Activated CD4-positive, alpha-beta T cell treated with anti-CD3 and anti-CD28 coated beads, Interleukin-2, amount 50 U/mL, for 16 hours (primary cell): ENCODE results near the gene CROCC2.

Experiments
- DNase-seq: peaks from one replicate; pipeline ENCODE4 v3.0.0-alpha.2; 2020

CROCC2 gene

DNA sequence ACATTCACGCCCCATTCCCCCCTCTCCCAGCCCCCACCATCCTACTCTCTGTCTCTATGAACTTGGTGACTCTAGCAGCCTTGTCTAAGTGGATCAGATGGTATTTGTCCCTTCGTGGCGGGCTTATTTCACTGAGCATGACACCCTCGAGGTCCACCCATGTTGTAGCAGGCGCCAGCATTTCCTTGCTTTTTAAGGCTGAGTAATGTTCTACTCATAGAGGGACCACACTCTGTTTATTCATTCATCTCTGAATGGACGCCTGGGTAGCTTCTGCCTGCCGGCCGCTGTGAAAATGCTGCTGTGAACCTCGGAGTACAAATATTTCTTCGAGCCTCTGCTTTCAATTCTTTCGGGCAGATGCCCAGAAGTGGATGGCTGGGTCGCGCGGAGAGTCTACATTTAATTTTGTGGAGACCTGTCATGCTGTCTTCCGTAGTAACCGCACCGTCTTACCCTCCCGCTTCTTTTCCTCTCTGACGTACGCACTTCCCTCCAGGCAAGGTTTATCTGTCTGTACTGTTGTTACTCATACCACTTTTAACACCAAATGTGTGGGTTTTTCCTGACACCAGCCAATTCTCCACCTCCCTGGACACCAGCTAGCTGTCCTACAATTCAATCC is 5.6 kb downstream of the CROCC2 start:
- no peak for DNase-seq

DNA sequence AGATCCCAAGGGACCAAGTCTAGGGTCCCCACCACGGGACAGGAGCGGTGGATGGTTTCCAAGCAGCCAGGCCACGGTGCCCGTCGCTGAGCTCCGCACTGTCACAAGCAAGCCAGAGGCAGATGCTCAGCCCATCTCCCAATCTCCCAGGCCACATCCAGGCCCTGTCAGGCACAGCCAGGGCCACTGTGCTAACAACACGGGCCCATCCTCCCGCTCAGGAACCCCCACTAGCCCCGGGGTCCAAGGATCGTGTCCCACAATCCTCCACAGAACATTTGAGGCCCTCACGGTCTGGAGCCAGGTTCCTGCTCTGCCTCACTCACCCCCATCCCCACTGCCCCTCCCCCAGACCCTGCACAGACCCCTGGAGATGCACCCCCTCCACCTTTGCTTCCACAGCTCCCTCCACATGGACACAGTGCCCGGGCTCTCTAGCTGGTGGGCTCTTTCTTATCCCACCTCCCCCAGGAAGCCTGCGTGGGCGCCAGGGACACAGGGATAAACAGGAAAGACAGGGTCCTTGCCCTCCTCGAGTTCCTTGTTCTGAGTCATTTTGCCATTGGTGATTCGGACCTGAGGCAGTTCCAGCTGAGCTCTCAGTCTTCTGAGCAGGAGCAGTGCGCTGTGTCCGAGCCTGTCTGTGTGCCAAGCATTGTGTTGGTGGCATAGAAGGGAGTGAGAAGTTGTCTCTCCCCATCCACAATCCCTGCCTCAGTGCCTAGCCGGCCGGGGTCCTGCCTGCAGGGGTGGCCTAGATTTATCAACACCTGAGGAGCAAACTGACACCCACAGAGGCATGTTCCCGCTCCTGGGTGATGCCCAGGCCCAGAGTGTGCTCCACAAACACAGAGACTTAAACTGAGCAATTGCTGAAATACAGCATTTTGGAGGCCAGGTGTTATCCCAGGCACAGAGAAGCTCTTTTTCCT is 7.0 kb downstream of the CROCC2 start:
- DNase-seq, result no peak

DNA sequence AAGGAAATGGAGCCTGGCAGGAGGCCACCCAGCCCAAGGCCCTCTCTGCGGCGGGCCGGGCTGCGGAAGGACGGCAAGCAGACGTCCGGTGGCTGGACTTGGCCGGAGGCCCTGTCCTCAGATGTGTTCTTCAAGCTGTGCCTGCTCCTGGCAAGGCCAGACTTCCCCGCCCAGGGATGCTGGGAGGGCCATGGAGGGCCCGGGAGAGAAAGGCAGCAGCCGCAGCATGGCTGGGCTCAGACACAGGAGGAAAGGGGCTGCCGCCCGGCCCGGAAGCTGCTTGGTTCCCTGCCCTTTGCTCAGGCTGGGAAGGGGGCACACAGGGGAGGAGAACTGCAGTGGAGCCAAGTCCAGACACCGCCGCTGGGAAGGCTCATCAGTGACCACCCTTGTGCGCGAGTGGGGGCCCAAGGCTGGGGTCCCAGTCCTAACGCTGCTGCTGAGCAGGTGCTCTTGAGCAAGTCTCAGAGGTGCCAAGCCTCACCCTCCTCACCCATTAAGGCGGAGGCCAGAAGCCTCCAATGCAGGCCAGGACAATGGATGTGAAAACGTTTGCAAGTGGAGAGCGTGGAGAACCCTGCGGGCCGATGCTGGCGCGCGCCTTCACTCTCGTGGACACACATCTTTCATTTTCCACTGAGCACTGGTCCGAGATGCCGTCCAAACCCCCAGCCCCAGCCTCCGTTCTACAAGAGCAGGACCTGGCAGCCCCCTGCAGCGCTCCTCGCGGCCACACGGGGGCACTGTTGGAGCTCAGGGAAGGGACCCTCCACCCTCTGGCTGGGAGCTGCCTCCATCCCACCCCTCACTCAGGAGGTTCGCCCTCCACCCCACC is 7.9 kb downstream of the CROCC2 start:
- peak; percentile 54 for DNase-seq

DNA sequence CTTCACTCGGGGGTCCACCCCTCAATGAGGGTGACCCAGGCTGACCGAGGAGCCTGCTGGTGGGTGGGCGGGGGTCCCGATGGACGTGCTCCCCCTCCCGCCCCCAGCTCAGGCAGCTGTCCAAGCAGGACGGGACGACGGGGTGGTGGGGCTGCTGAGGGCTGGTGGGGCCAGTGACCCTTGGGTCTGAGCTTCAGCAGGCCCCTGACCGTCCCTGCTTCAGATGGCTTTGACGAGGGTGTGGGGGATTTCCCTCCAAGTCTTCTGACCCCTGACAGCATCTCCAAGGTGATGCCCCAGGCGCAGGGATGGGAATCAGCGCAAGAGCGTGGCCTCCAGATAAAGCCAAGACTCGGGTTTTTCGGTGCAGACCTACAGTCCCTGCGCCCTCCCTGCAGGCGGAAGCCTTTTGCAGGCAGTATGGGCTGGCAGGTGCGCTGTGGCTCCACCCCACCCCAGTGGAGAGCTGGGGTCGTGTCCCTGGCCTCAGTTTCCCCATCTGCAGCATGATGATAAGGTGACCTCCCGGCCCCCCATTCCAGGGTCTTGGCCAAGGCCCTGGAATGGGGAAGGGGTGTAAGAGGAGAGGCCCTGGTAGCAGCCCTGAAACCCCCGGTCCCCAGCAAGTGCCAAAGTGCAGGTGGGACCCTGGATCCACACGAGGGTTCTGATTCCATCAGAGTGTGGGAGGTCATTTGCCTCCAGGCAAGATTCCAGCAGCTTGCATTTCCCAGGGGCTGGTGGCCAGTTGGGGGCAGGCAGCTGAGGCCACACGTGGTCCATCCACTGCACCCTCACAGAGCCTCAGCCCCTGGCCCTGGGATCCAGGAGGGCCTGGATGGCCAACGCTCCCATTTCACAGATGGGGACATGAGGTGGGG is 8.7 kb downstream of the CROCC2 start:
- no peak for DNase-seq

DNA sequence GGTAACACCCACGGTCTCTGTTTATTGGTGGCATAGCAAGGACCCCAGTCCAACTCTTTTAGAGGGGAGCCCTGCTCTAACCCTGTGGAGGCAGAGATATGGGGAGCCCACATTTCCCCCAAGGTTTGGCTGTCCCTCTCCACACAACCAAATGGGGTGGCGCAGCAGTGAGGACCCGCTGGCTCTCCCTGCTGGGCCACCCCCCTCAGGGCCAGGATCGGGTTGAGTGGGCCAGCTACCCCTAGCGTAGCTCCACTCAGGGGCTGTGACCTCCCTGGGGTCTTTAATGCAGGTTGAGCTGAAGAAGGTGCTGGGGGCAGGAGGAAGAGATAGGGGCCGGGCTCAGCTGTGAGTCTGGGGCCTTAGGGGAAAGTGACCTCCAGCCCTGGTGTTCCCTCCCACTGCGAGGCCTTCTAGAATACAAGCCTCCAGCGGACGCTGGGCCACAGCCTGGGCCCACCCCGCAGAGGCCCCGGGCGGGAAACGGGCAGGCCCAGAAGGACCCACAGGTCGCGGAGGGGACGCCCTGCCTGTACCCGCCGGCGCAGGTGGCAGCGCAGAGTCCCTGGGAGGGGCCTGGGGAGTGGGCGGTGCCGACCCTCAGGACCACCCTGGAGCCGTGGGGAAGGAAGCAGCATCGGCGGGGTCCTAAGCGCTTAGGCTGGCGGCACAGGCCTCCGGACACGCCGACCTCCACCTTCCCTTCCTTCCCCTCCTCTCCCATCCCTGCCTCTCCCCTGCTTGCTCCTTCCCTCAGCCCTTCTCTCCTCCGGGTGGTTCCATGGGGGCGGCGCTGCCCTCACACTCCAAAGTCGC is 9.6 kb downstream of the CROCC2 start:
- DNase-seq, result no peak

DNA sequence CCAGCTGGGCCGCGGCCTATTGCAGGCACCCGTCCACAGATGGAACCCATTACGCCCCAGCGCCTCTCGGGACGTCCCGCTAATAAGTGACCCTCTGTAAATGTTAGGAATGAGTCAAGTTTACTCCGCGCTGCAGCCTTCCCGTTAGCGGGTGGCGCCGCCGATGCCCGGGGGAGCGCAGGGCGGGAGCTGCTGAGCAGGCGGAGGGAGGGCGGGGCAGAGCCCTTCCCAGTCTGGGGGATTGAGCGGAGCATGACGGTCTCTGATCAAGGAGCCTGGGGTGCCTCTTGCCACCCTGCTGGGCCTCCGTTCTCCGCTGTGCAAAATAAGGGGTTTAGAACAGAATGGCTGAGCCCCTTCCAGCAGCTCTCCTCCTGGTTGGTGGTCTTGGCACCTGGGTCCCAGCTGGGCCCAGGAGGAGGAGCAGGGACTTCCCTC is 10.5 kb downstream of the CROCC2 start:
- DNase-seq, result no peak

DNA sequence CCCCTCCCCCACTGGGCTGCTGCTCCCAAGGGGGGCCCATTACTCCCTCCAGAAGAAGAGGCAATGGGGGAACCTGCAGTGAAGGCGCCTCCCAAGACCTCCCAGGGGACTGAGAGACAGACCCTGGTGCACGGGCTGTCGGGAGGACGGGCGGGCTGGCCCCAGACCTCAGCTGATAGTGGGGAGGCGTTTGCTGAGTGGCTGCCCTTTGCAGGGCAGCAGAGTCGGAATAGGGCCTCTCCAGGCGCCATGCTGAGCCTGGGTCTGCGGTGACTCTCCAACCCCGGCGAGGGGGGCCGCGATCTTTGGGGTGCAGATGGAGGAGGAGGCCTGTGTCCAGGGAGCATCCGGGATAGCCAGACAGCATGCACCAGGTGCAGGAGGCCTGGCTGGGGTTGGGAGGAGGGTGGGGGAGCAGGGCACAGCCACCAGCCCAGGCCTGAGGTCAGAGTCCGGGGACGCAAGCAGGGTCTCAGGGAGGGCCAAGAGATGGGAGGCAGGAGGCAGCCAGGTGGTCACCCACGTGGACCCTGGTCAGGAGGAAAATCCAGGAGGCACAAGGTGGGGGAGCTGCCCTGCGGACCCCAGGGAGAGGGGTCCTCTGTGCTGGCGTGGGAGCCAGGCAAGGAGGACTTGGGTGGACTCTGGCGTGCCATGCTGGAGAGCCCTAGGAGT is 11.0 kb downstream of the CROCC2 start:
- no peak for DNase-seq

DNA sequence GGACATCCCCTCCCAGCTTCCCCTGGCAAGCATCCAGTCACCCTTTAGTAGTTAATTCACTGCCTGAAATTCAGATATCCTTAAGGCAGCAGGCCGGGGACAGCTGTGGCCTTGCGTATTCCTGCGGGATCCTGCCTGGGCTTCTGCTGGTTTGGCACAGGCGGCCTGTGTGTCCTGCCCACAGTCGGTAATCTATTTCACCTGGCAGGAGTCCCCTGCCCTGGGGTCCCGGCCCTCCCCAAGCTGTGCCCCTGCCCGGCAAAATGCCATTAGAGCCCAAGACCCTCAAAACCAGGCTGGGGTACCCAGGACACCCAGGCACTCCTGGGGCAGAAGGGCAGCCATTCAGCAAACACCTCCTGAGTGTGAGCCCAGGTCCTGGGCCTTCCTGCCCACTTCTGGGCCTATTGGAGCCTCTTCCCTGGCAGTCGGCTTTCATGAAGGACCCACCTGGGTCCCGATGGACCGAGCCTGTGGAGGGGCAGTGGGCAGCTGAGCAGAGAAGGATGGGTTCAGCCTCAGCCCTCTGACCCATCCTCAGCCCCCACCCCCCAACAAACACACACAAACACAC is 11.6 kb downstream of the CROCC2 start:
- DNase-seq, result no peak

DNA sequence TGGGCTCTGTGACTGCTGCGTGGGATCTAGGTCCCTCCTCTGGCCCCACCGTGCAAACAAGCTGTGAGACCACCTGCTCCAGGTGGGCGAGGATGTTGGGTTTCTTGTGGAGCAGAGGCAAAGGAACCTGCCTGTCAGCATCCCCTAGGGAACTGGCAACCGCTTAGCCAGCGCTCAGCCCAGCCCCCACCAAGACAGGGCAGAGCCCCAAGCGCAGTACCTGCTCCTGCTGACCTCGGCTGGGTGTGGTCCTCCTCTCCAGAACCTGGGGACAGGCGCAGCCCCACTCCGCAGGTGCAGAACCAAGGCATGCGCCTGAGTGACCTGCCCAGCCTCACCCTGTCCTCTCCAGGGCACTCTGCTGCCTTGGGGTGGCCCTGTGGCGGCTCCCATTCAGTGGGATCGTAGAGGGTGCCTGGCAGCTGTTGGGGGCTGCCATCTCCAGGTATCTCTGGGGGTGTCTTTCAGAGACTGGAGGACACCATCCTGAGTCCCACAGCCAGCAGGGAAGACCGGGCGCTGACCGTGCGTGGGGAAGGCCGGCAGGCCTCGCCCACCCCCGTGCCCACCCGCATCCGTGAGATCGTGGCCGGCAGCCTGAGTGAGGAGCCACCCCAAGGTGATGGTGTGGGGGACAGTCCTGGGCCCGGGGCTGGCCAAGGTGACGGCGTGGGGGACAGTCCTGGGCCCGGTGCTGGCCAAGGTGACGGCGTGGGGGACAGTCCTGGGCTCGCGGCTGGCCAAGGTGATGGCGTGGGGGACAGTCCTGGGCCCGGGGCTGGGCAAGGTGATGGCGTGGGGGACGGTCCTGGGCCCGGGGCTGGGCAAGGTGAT is 12.3 kb downstream of the CROCC2 start:
- DNase-seq, result no peak

DNA sequence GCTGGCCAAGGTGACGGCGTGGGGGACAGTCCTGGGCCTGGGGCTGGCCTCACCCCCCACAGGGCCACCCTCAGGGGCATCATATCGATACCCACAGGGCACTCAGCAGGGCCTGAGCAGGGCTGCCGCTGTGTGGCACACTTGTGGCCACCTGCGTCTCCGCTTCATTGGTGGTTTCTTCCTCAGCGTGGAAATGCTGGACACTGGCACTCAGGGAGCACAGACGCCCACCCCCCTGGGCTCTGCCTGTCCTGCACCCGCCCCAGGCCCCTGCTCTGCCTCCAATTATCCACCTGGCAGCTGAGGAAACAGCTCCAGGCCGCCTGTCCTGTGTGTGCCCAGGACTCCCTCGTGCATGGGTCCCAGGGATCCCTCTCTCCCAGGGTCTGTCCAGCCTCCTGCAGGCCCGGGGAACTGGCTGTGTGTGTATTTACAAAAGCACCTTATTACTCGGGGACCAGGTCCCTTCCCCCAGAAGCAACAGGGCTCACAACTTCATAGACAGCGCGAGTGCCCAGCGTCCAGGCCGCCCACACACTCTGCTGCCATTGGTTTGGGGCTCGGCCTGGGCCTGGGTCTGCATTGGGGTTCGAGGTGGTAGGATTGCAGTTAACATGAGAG is 13.1 kb downstream of the CROCC2 start:
- no peak for DNase-seq

DNA sequence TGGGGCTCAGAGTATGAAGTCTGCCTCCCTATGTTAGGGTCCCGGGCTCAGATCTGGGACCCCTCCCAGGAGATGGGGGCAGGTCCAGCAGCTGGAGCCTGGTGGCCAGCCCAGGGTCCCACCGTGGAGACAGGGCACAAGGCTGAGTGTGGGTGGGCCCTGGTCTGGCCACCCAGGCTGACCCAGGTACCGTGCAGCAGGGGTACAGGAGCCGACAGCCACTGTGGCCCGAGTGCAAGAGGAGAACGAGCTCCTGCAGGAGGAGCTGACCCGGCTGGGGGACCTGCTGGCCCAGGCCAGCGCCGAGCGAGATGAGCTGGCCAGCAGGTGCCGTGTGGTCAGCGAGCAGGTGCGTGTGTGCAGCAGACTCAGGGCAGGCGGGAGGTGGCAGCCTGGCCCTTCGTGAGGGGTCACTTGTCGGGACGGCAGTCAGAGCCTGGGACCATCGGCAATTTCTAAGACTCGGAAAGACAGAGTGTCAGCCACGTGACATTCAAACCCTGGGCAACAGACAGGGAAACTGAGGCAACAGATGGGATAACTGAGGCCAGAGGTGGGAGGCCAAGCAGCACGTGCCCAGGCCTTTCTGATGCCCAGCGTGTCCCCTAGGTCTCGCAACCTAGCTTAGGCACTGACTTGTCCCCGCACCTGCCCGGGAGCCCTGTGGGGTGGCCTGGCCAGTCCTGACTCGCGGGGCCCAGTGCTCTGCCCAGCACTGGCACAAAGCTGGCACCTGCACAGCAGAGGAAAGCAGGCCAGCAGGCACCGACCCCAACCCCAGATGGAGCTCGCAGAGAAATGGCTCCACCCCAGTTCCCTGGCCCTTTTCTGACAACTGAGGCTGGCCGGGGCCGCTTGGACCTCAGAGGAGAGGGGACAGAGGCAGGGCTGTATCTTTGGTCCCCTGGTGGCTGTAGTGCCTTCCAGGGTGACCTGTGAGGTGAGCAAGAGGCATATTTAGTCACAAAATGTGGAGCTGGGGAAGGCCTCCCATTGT is 13.9 kb downstream of the CROCC2 start:
- DNase-seq, result no peak

DNA sequence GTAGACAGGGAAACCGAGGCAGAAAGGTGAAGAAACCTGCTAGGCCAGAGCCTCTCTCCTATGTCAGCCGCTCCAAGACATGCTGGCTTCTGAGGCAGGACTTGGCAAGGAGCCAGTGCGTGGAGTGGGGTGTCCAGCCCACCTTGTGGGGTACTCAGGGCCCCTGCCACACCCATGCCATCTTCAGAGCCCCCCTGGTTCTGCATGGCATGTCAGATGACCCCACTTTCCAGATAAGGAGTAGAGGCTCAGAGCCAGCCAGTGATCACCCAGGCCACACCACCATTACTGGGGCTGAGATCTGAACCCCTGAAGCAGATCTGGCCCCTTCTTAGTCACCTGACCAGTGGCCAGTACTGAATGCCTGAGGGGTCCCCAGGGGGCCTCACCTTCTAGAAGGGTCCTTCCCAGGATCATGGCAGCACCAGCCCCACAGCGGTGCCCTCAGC is 14.7 kb downstream of the CROCC2 start:
- no peak for DNase-seq

DNA sequence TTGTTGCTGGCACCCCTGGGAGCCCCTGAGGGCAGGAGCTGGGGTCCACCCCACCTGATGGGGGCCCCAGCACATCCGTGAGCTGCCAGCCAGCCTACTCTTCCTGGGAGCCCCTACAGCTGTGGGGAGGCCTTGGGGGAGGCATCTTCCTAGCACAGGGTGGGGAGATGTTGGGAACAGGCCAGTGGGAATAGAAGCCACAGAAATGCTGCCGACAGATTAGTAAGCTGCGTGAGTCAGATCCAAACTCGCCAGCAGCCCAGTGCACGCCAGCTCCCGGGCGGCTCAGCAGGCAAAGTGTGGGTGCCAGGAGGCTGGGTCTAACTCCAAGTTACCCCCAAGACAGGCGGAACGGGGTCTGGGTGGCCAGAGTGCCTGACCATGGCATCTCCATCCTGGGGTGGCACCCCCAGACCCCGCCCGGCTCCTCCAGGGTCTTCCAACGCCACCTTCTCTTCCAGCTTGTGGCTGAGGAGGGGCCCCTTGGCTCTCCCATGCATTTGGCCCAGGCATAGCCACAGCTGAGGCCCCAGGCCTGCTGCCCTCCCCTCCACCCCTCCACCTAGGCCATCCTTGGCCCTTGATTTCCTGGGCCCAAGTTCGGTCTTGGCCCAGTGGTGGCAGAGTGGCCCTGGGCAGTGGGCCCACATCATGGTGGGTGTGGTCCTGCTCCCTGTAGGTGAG is 15.3 kb downstream of the CROCC2 start:
- no peak for DNase-seq

DNA sequence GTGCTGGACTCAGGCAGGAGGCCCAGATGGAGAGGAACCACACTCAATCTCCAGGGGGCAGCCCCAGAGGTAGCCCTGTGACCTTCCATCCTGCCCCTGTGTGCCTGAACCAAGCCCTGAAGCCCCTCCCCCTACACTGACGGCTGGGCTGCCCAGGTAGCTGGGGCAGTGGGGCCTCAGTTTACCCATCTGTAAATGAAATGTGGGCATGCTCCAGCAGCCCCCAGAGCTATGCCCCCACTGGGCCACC is 15.8 kb downstream of the CROCC2 start:
- DNase-seq, result no peak

DNA sequence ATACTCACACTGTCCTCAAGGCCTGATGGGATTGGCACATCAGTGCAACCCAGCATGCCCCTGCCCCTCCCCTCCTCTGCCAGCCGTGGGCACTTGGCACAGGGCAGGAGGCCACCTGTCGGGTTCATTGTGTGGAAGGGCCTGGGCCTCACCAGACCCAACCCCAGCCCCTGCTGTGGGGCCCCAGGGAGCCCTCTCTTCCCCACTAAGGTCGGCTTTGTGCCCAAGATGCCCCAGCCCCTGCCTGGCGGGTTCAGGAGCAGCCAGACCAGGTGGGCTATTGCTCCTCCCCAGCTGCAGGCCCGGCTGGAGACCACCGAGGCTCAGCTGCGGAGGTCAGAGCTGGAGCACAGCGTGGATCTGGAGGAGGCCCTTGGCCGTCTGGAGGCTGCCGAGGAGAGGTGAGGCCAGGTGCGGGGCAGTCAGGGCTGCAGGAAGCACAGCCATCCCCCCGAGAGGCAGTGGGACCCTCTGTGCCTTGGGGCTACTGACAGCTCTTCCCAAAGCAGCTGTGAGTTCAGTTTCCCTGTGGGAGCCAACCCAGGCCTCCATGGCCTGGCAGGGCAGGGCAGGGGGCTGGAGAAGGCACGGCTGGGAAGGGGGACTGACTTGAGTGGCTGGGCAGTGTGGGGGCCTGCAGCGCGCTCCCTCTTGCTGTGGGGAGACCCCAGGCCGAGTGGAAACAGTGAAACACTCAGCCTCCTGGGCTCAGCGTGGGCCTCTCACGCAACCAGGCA is 16.3 kb downstream of the CROCC2 start:
- no peak for DNase-seq

DNA sequence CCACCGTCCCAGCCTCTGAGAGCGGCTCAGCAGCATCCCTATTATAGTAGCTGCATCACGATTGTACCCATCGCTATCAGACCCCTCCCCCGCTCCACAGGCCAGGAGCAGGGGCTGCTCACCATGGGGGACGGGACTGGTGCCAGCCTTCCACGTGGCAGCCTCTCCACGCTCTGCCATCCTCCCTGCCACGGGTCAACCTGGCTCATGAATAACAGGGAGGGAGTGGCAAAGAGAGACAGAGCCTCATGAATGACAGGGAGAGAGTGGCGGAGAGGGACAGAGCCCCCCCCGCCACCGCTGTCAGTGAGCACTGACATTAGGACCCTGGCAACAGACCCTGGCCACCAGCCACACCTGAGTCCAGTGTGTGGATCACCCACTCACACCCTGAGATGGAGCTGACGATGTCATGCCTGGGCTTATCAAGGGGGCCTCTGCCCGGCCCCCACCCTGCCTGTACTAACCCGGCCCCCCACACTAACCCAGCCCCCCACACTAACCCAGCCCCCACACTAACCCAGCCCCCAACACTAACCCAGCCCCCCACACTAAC is 16.9 kb downstream of the CROCC2 start:
- no peak for DNase-seq
